HG02884 (cell line): ENCODE measurements around the gene HSPB8.

Experiments used
- ATAC-seq: cut with Tn5 transposase; IDR thresholded peaks from one replicate; pipeline ENCODE4 v1.9.1; 2021; ENCODE audit warnings: mild to moderate bottlenecking, moderate library complexity; ENCODE audit not compliant: unreplicated experiment

The HSPB8 gene

DNA sequence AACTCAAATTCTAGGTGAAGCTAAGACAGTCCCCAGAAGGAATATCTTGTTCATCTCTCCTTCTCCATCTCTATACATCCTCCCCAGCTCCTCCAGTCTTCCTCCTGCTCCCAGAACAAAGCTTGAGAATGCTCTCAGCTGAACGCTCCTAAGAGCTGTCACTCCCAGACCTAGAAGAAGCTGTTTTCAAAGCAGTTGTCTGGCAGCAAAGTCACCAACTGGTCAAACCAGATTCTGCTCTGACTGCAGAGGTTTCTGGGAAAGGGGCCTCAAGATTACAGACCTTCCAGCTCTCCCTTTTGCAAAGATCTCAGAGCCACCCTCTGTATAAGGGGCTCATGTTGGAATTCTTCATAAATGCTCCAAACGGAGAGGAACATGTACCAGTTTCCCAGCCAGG is 9.6 kb upstream of the HSPB8 start:
- ATAC-seq: no peak

DNA sequence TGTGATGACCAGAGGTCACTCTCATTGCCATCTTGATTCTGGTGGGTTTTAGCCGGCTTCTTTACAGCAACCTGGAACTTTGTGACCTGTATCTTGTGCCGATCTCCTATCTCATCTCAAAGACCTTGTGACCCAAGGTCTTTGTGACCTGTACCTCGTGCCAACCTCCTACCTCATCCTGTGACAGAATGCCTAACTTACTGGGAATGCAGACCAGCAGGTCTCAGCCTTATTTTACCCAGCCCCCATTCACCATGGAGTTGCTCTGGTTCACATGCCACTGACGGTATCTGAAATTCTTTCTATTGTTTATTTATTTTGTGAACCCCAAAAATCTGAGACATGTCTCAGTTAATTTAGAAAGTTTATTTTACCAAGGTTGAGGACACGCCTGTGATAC is 7.4 kb upstream of the HSPB8 start:
- no peak for ATAC-seq

DNA sequence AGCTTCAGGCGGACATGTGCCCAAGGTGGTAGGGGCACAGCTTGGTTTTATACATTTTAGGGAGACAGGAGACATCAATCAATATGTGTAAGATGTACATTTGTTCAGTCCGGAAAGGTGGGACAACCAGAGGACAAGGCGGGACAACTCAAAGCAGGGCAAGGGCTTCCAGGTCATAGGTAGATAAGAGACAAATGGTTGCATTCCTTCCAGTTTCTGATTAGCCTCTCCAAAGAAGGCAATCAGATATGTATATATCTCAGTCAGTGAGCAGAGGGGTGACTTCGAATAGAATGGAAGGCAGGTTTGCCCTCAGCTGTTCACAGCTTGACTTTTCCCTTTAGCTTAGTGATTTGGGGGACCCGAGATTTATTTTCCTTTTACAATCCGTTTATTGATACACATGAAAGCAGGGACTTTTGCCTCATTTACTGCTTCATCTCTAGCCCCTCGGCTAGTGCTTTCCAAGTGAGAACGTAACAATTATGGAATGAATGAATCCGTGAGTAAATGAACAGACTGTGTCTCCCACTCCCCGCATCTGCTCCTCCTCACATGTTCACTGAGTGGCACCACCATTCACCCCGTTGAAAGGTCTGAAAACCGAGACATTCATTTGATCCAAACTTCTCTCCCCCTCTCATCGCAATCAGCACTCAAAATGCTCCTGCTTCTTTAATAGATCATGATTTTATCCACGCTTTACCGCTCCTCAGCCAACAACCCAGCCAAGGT is 6.9 kb upstream of the HSPB8 start:
- ATAC-seq: no peak

DNA sequence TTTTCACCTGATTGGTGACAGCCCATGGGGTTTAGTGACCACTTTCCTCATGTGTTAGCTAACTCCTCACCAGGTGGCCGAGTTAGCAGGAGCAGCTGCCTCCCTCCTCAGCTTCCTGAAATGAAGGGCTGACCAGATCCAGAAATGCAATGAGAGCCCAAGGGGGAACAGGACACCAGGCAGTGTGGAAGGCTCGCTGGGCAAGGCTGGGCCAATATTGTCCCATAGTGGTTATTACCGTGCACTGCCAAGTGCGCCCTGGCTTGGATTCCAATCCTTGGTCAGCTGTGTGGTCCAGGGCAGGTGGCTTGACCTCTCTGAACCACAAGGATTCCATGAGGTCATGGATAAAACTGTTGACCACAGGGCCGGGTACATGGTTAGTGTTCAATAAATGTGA is 3.6 kb upstream of the HSPB8 start:
- ATAC-seq: no peak

DNA sequence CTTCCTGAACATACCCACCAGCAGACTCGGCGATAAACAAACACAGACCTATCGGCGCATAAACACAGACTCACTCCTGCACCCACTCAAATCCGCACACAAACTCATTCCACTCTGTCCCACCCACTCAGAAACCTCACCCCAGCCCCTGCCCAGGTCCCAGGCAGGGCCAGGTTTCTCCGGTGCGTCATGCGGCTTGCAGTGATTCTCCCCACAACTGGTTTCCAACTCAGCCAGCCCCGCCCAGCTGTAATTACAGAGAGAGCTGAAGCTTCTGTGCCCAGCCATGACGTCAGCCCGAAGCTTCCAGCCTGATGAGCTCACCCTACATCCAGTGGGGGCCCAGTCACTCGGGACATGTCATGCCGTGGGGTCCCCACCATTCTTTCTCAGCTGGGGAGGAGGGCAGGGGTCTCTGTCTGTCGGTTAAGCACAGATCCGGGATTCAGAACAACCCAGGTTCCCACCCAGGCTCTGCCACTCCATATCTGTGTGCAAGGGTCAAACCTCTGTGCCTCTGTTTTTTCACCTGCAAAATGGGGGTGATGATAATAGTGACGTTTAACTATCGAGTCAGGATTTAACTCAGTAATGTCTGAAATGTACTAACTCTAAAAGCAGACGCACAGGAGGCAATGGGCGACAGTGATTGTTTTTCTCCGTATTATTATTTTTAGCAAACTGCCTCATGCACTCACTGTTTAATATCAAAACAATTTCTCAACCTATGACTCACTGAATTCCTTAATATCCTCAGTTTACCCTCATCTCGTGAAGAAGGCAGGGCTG is 2.3 kb upstream of the HSPB8 start:
- no peak for ATAC-seq

DNA sequence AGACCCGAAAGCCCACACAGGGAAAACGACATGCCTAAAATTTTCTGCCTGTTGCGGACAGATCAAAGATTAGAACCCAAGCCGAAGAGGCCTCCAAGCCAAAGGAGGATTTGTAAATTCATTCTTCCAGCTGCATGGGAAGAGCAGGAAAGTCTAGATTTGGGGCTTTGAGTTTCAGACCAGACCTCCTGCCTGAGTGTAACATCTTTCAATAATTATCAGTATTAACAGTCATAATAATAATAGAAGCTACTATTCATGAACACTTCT is 1.7 kb upstream of the HSPB8 start:
- no peak for ATAC-seq

DNA sequence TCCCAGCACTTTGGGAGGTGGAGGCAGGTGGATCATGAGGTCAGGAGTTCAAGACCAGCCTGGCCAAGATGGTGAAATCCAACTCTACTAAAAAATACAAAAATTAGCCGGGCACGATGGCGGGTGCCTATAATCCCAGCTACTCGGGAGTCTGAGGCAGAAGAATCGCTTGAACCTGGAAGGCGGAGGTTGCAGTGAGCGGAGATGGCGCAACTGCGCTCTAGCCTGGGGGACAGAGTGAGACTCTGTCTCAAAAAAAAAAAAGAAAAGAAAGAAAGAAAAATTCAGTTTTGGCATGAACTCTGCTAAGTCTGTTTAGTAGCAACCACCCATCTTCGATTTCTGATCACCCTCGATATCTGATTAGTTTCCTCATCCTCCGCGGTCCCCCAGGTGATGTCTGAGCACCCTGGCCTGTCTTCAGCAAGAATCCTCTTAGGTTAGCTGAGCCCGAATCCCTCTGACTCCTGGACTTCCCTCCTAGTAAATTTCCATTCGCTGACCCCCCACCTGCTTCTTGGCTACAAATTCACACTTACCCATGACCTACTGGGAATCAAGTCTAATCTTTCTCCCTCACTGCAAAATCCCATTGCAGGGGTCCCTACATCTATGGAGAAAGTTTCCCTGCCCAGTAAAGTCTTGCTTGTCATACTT is 879 bp upstream of the HSPB8 start:
- ATAC-seq: no peak

DNA sequence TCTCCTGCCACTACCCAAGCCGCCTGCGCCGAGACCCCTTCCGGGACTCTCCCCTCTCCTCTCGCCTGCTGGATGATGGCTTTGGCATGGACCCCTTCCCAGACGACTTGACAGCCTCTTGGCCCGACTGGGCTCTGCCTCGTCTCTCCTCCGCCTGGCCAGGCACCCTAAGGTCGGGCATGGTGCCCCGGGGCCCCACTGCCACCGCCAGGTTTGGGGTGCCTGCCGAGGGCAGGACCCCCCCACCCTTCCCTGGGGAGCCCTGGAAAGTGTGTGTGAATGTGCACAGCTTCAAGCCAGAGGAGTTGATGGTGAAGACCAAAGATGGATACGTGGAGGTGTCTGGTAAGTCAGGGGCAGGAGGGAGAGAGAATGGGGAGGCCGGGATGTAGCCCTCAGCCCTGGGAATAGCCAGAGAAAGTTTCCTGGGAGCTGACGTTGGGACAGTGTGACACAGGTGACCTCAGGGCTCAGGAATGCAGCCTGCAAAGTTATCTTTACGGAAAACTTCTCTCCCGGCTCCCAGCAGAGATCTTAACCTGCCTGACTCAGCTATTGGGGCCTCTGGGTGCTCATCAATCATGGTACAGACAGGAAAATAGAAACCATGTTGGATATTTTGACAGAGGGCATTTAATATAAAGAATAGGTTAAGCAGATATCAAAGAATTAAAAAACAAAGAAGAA is 747 bp downstream of the HSPB8 start:
- no peak for ATAC-seq

DNA sequence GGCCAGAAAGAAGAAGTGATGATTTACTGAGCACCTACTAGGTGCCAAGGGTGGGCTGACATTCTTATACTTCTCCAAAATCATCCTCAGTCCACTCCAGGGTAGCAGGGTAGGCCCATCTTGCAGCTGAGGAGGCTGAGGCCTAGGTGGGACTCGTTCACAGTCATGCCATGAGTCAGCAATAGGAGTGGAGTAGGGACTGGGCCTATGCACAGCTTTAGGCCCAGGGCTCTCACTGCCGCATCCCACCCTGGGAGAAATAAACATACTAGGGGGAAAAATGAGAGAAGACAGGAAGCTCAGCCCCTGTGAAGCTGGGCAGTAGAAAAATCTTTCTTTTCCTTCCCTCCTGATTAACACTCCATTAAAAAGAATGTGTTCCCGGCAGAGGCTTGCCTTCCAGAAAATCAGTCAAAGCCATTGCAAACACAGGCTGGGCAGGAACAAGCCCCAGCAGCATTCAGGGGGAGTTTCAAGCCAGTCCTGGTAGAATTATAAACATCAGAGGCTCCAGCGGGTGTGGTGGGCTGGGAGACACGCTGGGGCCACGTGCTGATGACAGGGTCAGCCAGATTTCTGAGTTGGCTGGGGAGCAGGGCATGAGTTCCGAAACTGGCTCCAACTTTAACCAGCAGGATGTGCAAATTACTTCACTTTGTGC is 1.8 kb downstream of the HSPB8 start:
- ATAC-seq: no peak

DNA sequence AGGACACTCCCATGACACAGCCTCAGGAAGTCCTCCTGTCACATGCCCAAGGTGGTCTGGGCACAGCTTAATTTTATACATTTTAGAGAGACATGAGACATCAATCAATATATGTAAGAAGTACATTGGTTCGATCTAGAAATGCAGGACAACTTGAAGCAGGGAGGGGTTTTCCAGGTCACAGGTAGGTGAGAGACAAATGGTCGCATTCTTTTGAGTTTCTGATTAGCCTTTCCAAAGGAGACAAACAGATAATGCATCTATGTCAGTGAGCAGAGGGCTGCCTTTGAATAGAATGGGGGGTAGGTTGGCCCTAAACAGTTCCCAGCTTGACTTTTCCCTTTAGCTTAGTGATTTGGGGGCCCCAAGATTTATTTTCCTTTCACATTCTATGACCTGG is 2.5 kb downstream of the HSPB8 start:
- no peak for ATAC-seq

DNA sequence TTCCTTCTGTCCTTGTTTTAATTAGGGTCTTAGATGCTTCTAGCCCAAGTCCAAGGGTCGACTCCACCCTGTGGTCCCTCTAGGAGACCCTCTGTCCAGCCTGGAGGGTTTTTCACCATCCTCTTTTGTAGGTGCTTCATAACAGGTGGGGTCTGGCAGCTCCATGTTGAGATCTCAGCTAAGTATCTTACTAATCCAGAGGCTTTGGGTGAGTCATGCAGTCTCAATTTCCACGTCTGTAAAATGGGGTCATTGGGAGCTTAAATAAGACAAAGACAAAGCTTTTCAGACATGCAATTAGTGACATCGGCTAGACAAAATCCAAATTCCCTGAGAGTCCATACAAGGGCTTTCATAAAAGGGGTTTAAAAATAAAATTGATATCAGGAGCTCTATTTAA is 3.2 kb downstream of the HSPB8 start:
- no peak for ATAC-seq

DNA sequence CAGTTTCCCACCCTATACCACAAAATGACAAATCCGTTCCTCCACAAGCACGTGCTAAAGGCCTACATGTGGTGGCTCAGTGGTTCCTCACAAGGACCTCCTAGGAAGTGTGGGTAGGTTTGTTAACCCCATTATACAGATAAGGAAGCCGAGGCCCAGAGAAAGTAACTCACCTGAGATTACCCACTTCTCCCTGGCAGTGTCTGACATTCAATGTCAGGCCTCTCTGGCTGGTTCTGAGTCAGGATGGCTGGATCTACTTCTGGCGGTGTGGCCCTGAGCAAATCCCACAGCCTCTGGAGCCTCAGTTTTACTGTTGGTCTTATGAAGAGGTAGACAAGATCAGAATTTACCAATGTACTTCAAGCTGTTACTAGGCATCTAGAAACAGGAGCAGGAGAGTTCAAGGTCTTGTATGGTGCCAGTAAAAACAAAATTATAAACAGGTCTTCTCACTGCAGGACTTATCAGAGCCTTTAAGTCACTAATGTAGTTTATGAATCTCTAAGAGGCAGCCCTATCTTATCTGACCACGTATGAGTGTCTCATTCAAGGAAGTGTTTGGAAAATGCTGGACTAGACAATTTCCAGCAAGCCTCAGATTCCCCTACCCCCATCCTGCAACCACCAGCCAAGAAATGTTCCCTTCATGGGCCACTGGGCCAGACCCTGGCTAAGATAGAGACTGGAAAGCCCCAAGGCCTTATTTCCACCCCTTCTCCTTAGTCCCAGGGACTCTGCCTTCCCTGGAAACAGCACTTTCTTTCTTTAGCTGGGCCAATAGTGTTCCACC is 4.2 kb downstream of the HSPB8 start:
- no peak for ATAC-seq

DNA sequence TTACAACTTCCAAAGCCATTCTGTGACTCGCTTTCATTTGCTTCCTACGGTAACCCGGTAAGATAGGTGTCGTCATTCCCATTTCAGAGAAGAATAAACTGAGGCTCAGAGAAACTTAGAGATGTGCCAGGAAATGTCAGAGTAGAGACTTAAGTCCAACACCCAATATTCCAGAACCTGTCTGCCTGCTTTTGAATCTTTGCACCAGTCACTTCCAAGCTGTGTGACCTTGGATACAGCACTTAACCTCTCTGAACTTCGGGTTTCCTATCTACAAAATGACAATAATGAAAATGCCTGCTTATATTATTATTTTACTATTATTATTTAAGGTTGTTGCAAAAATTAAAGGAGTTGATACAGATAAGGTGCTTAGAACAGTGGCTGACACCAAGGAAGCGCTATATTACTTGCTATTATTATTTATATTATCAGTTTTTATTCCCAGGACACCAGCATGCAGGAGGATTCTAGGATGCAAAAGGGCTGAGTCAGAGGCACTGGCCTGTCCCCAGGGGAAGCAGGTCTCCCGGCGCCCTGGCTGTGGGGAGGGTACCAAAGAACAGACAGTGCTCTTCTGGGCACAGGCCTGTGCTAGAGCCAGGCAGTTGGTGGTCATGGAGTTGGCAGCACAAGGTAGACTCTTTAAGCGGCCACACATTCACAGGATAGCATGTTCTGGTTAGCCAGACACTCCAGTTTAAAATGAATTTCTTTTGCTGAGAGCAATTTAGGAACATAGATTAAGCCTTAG is 5.4 kb downstream of the HSPB8 start:
- ATAC-seq: no peak

DNA sequence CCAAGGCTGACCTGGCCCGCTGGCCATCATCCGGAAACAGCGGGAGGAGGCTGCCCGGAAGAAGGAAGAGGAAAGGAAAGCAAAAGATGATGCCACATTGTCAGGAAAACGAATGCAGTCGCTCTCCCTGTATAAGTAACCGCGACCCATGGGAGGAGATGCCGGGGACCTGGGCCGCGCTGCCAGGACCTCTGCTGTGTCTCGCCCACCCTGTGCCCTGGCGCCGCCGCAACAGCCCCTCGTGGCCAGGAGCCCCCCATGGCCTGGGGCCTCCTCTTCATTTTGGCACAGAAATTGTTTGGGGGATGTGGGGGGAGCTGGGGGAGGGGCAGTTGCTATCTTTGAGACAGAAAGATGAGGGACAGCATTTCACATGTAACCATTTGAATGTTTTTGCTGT is 16.5 kb downstream of the HSPB8 start:
- no peak for ATAC-seq

DNA sequence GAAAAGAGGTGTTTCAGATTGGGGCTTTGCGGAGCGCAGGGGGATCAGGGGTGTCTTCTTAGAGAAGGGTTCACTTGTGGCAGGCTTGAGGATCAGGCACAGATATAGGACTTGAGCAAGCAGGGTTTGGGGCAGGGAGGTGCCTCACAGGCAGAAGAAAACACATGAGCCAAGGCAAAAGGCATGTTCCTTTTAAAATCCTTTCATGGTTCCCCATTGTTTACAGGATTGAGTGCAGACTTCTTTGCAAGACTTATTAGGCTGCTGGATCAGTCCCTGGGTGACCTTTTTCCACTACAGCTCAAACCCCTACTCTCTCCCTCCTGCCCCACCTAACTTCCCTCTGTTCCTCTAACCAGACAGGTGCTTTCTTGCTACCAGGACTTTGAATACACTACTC is 19.7 kb downstream of the HSPB8 start:
- ATAC-seq: no peak

DNA sequence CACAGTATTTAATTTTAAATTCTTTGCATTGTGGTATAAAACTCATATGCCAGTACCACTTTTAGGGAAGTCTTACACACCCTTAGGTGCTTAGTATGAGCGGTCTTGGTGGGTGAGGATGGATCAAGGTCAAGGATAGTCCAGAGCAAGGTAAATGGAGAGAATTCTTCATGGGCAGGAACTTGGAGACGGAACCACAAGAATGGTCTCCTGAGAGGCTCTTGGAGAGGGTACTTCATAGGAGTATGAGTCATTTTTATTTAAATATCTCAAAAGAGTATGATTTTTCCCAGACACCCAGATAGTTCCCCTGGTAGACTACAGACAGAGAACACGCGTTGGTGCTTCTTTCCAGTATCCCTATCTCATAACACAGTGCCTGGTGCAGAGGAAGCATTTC is 21.9 kb downstream of the HSPB8 start:
- no peak for ATAC-seq

DNA sequence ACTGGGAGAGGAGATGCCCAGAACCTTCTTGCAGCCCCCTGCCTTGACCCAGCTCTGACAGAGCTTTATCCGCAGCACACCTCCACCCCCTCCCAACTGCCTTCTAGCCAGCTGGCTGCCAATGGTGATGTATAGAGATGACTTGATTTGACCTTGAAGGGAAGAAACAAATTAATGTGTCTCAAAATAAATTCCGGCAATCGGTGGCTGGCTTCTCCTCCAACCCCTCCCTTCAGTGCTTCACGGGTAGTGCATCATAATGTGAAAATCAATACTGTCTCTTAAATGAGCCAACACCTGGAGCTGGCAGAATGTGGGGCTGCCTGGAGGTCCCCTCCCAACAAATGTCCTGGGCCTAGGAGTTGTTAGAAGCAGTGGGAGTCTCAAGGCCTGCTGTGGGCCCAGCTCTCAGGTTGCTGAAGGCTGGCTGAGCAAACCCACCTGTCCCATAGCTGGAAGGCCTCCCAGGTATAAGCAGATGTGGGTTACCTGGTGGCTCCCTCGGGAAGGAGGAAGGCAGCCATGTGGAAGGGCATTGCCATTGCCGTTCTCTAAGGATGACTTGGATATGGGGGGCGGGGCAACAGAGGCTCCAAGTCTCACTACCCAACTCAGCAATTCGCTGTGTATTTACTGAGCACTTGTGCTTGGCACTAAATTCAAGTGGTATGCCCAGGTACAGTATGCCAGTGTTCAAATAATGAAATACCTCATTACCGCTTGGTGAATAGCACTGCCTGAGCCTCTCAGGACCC is 23.2 kb downstream of the HSPB8 start:
- ATAC-seq: no peak

DNA sequence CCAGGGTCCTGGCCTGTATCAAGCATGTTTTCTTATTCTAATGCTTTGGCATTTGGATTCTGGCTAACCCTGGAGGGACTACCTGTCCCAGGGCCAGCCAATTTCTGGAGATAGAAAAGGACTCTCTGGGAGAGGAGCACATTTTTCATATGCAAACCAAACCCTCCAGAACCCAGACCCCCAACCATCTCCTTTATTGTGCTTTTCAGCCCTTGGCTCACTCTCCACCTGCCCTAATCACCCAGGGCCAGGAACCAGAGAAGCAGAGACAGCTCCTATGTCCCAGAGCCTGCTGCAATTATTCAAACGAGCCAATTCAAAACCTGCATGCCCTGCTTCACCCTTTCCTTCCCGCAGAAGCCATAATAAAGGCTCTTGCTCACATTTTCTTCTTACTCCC is 23.8 kb downstream of the HSPB8 start:
- no peak for ATAC-seq

DNA sequence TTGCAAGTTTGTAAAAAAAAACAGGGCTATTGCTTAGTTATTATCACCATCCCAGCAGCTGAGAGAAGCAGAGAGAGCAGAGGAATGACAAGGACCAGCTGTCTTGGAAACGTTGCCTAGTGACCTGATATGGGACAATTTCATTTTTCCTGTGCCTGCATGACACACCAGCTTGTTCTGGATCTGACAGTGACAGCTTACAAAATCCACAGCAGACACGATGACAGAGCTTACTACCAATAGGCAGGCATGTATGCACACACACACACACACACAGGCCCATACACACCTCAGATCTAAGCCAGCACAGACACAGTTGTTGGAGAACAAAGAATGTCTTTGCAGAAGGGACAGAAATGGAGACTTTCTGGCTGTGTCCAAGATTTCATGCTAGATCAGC is 25.4 kb downstream of the HSPB8 start:
- no peak for ATAC-seq
